Transverse colon (tissue), 4 donors: ENCODE measurements around the gene SYT1. TPM values are rescaled to one million over a fixed set of nuclear protein-coding genes. Genes with fewer than 3 reads are reported as not detected.

Experiments used
- DNase-seq: peaks from one replicate; pipeline ENCODE4 v3.0.0-alpha.2; 2019
- H3K27ac ChIP-seq, 4 donors: fragments of 200-600 bp; sonication (generic); 2 replicates each; pipeline ENCODE4 v1.5.1; 2016 to 2018; ENCODE audit warnings: inconsistent platforms in 4 of 4
- H3K27me3 ChIP-seq: fragments of 200-600 bp; sonication (generic); 2 replicates; pipeline ENCODE4 v1.5.1; 2017; ENCODE audit warnings: inconsistent platforms
- H3K36me3 ChIP-seq, 4 donors: fragments of 200-600 bp; sonication (generic); 2 replicates each; pipeline ENCODE4 v1.5.1; 2017 to 2019; ENCODE audit warnings: inconsistent platforms in 4 of 4
- H3K4me1 ChIP-seq, 4 donors: fragments of 200-600 bp; sonication (generic); 2 replicates each; pipeline ENCODE4 v1.5.1; 2017 to 2020; ENCODE audit warnings: inconsistent platforms in 4 of 4
- H3K4me3 ChIP-seq, 4 donors: fragments of 200-600 bp; sonication (generic); 1 replicate in 1 of 4; 2 replicates in 3 of 4; pipeline versions ENCODE4 v1.5.1 to v1.6.1; 2017 to 2019; ENCODE audit warnings: inconsistent platforms in 4 of 4
- H3K9me3 ChIP-seq, 2 donors: fragments of 200-600 bp; sonication (generic); 2 replicates each; pipeline ENCODE4 v1.5.1; 2017 to 2019; ENCODE audit warnings: inconsistent platforms in 2 of 2
- CTCF ChIP-seq, 5 experiments: fragments of 200-600 bp in 3 of 5; fragments of 450-650 bp in 2 of 5; sonication (generic) in 3 of 5; IDR thresholded peaks; 1 replicate in 2 of 5; 2 replicates in 3 of 5; pipeline ENCODE4 v1.5.1; 2016 to 2017; ENCODE audit warnings: antibody characterized with exemption in 5 of 5, inconsistent platforms in 3 of 5, mild to moderate bottlenecking in 2 of 5, moderate library complexity in 1 of 5
- EP300 ChIP-seq: sonication (generic); formaldehyde crosslinking; IDR thresholded peaks from one replicate; pipeline ENCODE4 v1.6.1; 2017; ENCODE audit warnings: antibody characterized with exemption, low read depth
- POLR2A ChIP-seq: fragments of 450-650 bp; IDR thresholded peaks from one replicate; pipeline ENCODE4 v1.6.1; 2016; ENCODE audit warnings: antibody characterized with exemption, mild to moderate bottlenecking, moderate library complexity
- POLR2AphosphoS5 ChIP-seq, 3 donors: sonication (generic); formaldehyde crosslinking; IDR thresholded peaks; one replicate each; pipeline ENCODE4 v1.6.1; 2016; ENCODE audit warnings: antibody characterized with exemption in 3 of 3
- WGBS, 2 donors: methylation state at CpG; one replicate each; pipeline ENCODE4 v1.1.5; 2018; ENCODE audit warnings: low coverage in 1 of 2; 5-methylcytosine and 5-hydroxymethylcytosine counted together
- in situ Hi-C, 4 donors: fragments of 200-750 bp; cut with MboI; loops; one replicate each; pipeline versions ENCODE4 v1.15.0 to v1.15.1; 2017; ENCODE audit warnings: low sequenced_read_pairs in 3 of 4, low pct_ligation_motif_present in 1 of 4, low pct_unique_long_range_greater_than_20kb in 1 of 4
- intact Hi-C: fragments of 100-400 bp; cut with DNase I; formaldehyde crosslinking; loops from one replicate; pipeline ENCODE4 v1.15.1; 2023; ENCODE audit warnings: low total_unique reads
- total RNA-seq, 4 donors: library from RNA; depleted of rRNA; stranded (reverse); fragments of >200 nt; gene quantifications; one replicate each; pipeline ENCODE4 v1.1.0, GENCODE V29; 2016

The SYT1 gene
- total RNA-seq, 4 donors from 2014 or later = 0.60 to 4.9 (median 2.1) TPM

GRCh38 chr12:79357048-79357447, 492.5 kb downstream of the SYT1 start:
- no peaks in the 10 kb centered on the region for H3K9me3 ChIP-seq
- H3K36me3 ChIP-seq = no peaks in the 10 kb centered on the region
- intact Hi-C loops (no loop called here), in situ Hi-C loops (no loop called here)
- H3K4me3 ChIP-seq = no peak overlapping the region
- TF ChIP-seq POLR2AphosphoS5 (IDR thresholded peaks at IDR 0.05) (no peak), EP300 (no peak), POLR2A (no peak), CTCF (IDR thresholded peaks at IDR 0.05) (no peak)
- H3K27me3 ChIP-seq = no peaks in the 10 kb centered on the region
- no peaks in the 10 kb centered on the region for H3K4me1 ChIP-seq
- no peak overlapping the region for H3K27ac ChIP-seq
- DNase-seq = no peak

GRCh38 chr12:79358716-79359300, 494.2 kb downstream of the SYT1 start:
- no peak for DNase-seq
- no peak overlapping the region for H3K27ac ChIP-seq
- H3K4me3 ChIP-seq = no peak overlapping the region
- no peaks in the 10 kb centered on the region for H3K9me3 ChIP-seq
- in situ Hi-C loops (no loop called here), intact Hi-C loops (no loop called here)
- no peaks in the 10 kb centered on the region for H3K36me3 ChIP-seq
- 91 to 92% methylated on average over 4 to 5 of the region's 5 CpGs for WGBS, 2 donors
- no peaks in the 10 kb centered on the region for H3K4me1 ChIP-seq
- no peaks in the 10 kb centered on the region for H3K27me3 ChIP-seq
- TF ChIP-seq EP300 (no peak), POLR2A (no peak), POLR2AphosphoS5 (IDR thresholded peaks at IDR 0.05) (no peak), CTCF (IDR thresholded peaks at IDR 0.05) (no peak)

- WGBS, 2 donors = 50 to 89% methylated on average over 1 of the region's 1 CpG
- in situ Hi-C loops = no loop called here
Measured at GRCh38 chr12:79360286-79360685, 495.7 kb downstream of the SYT1 start.

GRCh38 chr12:79360936-79361335, 496.4 kb downstream of the SYT1 start:
- Histone ChIP-seq H3K36me3 (no peaks in the 10 kb centered on the region), H3K4me3 (no peak overlapping the region), H3K4me1 (no peaks in the 10 kb centered on the region), H3K27ac (no peak overlapping the region), H3K27me3 (no peaks in the 10 kb centered on the region), H3K9me3 (no peaks in the 10 kb centered on the region)
- TF ChIP-seq CTCF (IDR thresholded peaks at IDR 0.05) (no peak), POLR2A (no peak), EP300 (no peak), POLR2AphosphoS5 (IDR thresholded peaks at IDR 0.05) (no peak)
- no peak for DNase-seq
- intact Hi-C loops (no loop called here), in situ Hi-C loops (no loop called here)

More at GRCh38 chr12:79360286-79360685, 495.7 kb downstream of the SYT1 start:
- Histone ChIP-seq H3K27me3 (no peaks in the 10 kb centered on the region), H3K36me3 (no peaks in the 10 kb centered on the region), H3K9me3 (no peaks in the 10 kb centered on the region), H3K4me1 (no peaks in the 10 kb centered on the region), H3K4me3 (no peak overlapping the region), H3K27ac (no peak overlapping the region)
- TF ChIP-seq POLR2A = no peak
- TF ChIP-seq POLR2AphosphoS5 (IDR thresholded peaks at IDR 0.05) = no peak
- intact Hi-C loops = no loop called here
- DNase-seq = no peak

- no peaks in the 10 kb centered on the region for H3K4me1 ChIP-seq
- H3K9me3 ChIP-seq = no peaks in the 10 kb centered on the region
- H3K36me3 ChIP-seq = no peaks in the 10 kb centered on the region
- 55 to 57% methylated on average over 4 of the region's 4 CpGs for WGBS, 2 donors
- no peak overlapping the region for H3K4me3 ChIP-seq
- no peak for DNase-seq
- intact Hi-C loops (no loop called here), in situ Hi-C loops (no loop called here)
- no peak for TF ChIP-seq POLR2AphosphoS5 (IDR thresholded peaks at IDR 0.05)
- TF ChIP-seq CTCF (IDR thresholded peaks at IDR 0.05) = no peak
- no peak for TF ChIP-seq POLR2A
- no peak for TF ChIP-seq EP300
- H3K27ac ChIP-seq = no peak overlapping the region
- no peaks in the 10 kb centered on the region for H3K27me3 ChIP-seq
Measured at GRCh38 chr12:79364197-79364596, 499.6 kb downstream of the SYT1 start.
